Superior temporal gyrus (tissue), 1 donor: ENCODE results near the gene KCNAB2.

ENCODE experiments used
- DNase-seq: peaks from one replicate; pipeline ENCODE4 v3.0.0-alpha.2; 2016; ENCODE audit errors: extremely low spot score

Gene KCNAB2

GRCh38 chr1:6109688-6110087, 64.0 kb downstream of the KCNAB2 start:
- DNase-seq, result no peak

- no peak for DNase-seq
Observed at GRCh38 chr1:6110326-6110725, 64.6 kb downstream of the KCNAB2 start.

GRCh38 chr1:6111571-6111970, 65.9 kb downstream of the KCNAB2 start:
- DNase-seq, result no peak

GRCh38 chr1:6111991-6112689, 66.5 kb downstream of the KCNAB2 start:
- DNase-seq, result no peak

- DNase-seq, result no peak
Observed at GRCh38 chr1:6112690-6113005, 67.0 kb downstream of the KCNAB2 start.

GRCh38 chr1:6113116-6113515, 67.4 kb downstream of the KCNAB2 start:
- no peak for DNase-seq

- DNase-seq, result no peak
Observed at GRCh38 chr1:6113745-6114144, 68.1 kb downstream of the KCNAB2 start.

DNA sequence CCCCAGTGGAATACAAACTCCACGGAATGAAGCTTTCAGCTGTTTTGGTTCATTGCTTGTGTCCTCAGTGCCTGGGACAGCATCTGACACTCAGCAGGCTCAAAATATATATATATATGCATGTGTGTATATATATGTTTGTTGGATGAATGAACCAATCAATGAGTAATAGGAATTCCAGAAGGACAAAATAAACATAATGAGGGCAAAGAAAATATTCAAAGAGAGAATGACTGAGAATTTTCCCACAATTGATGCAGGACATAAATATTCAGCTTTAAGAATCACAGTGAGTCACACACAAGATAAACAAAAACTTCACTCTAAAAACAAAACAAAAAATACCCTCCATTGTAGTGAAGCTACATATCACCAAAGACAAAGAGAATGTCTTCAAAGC, 70.4 kb downstream of the KCNAB2 start:
- DNase-seq, result no peak

DNA sequence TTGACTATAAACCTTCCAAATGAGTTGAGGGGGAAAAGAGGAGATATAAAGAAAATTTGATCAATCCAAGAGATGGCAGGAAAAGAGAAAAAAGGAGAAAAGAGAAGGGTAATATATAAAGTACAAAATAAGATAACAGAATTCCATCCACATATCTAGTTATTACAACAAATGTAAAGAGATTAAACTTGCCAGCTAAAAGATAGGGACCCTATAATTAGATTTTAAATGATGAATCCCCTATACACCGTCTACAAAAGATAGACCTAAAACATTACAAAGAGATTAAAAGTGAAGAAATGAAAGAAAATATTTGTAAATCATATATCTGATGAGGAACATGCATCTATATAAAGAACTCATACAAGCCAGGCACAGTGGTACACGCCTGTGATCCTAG, 71.4 kb downstream of the KCNAB2 start:
- DNase-seq, result no peak

GRCh38 chr1:6117624-6118023, 71.9 kb downstream of the KCNAB2 start:
- no peak for DNase-seq

DNA sequence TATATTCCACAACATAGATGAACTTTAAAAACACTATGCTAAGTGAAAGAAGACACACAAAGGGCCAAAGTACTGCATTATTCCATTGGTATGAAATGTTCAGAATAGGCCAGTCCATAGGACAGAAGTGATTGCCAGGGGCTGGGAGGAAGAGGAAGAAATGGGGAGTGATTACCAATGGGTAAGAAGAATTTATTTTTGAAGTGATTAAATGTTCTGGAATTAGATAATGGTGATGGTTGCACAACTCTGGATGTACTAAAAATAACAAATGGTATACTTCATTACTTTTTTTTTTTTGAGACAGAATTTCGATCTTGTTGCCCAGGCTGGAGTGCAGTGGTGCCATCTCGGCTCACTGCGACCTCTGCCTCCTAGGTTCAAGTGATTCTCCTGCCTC, 72.7 kb downstream of the KCNAB2 start:
- no peak for DNase-seq

- no peak for DNase-seq
Observed at GRCh38 chr1:6121021-6121421, 75.3 kb downstream of the KCNAB2 start.

- DNase-seq, result no peak
Observed at GRCh38 chr1:6121651-6122370, 76.1 kb downstream of the KCNAB2 start.

DNA sequence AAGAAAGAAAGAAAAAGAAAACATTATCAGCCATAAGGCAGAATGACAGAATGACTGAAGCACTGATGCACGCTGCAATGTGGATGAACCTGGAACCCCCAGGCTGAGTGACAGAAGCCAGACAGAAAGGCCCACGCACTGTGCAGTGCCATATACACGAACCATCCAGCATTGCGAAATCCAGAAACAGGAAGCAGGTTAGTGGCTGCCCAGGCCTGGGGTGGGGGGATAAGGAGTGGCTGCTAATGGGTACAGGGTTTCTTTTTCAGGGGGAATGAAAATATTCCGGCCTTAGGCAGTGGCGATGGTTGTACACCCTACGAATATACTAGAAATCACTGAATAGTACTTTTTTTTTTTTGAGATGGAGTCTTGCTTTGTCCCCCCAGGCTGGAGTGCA, 77.4 kb downstream of the KCNAB2 start:
- DNase-seq, result no peak

- no peak for DNase-seq
Observed at GRCh38 chr1:6123816-6124215, 78.1 kb downstream of the KCNAB2 start.

- DNase-seq, result no peak
Observed at GRCh38 chr1:6124341-6124740, 78.7 kb downstream of the KCNAB2 start.

GRCh38 chr1:6124746-6125365, 79.2 kb downstream of the KCNAB2 start:
- no peak for DNase-seq

DNA sequence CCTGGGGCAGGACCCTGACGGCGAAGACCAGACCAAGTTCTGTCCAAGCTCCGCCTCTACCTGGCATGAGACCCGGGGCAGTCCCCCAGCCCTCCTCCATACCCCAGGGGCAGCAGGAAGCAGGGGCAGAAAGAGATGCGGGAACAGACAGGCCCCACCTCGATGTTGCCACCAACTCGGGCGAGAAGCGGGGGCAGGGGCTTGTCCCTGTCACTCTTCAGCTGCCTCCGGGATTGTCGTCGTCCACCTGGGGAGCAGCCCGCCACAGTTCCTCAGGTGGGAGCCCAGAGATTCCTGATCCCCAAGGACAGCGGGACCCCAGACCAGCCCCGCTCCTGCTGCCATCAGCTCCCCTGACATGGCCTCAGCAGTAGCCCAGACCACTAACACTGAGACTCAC, 79.7 kb downstream of the KCNAB2 start:
- no peak for DNase-seq

DNA sequence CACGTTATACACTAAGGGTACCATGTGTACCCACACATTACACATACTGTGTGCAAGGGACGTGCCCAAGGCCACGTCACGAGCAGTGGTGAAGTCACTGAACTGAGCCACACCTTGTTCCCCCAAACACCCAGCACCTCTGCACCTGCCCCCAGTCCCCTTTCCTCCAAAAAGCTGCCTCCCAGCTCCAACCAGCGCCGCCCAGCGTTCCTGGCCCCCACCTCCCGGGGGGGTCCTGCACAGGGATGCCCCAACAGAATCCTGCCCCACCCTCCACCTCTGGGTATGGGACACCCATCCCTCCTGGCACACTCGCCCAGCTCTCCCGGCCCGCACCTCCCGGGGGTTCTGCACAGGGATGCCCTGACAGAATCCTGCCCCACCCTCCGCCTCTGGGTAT, 80.3 kb downstream of the KCNAB2 start:
- no peak for DNase-seq

GRCh38 chr1:6126521-6127067, 80.9 kb downstream of the KCNAB2 start:
- DNase-seq, result no peak

GRCh38 chr1:6127587-6128163, 82.0 kb downstream of the KCNAB2 start:
- DNase-seq, result no peak

- DNase-seq, result no peak
Observed at GRCh38 chr1:6128276-6129081, 82.8 kb downstream of the KCNAB2 start.
